ENCODE data around the gene RAET1L.

Gene RAET1L

GRCh38 chr6:150048099-150048498 is 22.8 kb upstream of the RAET1L start:
- no peak overlapping the region for H3K27ac ChIP-seq
- CTCF ChIA-PET = no interaction called here
- no peak for TF ChIP-seq CTCF (conservative IDR thresholded peaks at IDR 0.05; ENCODE audit: low read depth)
- POLR2A ChIA-PET (ENCODE audit: low non-redundant PET) = no interaction called here
- no peak for DNase-seq (ENCODE audit: low spot score)

- H3K27ac ChIP-seq = no peak overlapping the region
- POLR2A ChIA-PET (ENCODE audit: low non-redundant PET) = no interaction called here
- TF ChIP-seq CTCF (conservative IDR thresholded peaks at IDR 0.05; ENCODE audit: low read depth) = no peak
- CTCF ChIA-PET = interaction anchor here (0.6 kb wide), 1 partner anchor 8 kb away, joined by 3 read pairs; no protein-coding TSS in a partner anchor
- no peak for DNase-seq (ENCODE audit: low spot score)
Observed at GRCh38 chr6:150046943-150047342, 21.6 kb upstream of the RAET1L start.

- TF ChIP-seq CTCF (conservative IDR thresholded peaks at IDR 0.05; ENCODE audit: low read depth) = no peak
- DNase-seq (ENCODE audit: low spot score) = no peak
- no peak overlapping the region for H3K27ac ChIP-seq
- POLR2A ChIA-PET (ENCODE audit: low non-redundant PET) = no interaction called here
- CTCF ChIA-PET = no interaction called here
Observed at GRCh38 chr6:150044621-150045145, 19.4 kb upstream of the RAET1L start.

GRCh38 chr6:150043501-150044412 is 18.4 kb upstream of the RAET1L start:
- H3K27ac ChIP-seq = no peak overlapping the region
- ChIA-PET CTCF (no interaction called here), POLR2A (ENCODE audit: low non-redundant PET) (no interaction called here)
- TF ChIP-seq CTCF (conservative IDR thresholded peaks at IDR 0.05; ENCODE audit: low read depth) = no peak
- DNase-seq (ENCODE audit: low spot score) = no peak

- no peak for DNase-seq (ENCODE audit: low spot score)
- ChIA-PET CTCF (no interaction called here), POLR2A (ENCODE audit: low non-redundant PET) (no interaction called here)
- no peak for TF ChIP-seq CTCF (conservative IDR thresholded peaks at IDR 0.05; ENCODE audit: low read depth)
- H3K27ac ChIP-seq = no peak overlapping the region
Observed at GRCh38 chr6:150043096-150043495, 17.8 kb upstream of the RAET1L start.

GRCh38 chr6:150038202-150039062 is 13.1 kb upstream of the RAET1L start:
- POLR2A ChIA-PET (ENCODE audit: low non-redundant PET) = no interaction called here
- no peak overlapping the region for H3K27ac ChIP-seq
- TF ChIP-seq CTCF (conservative IDR thresholded peaks at IDR 0.05; ENCODE audit: low read depth) = no peak
- CTCF ChIA-PET = no interaction called here
- no peak for DNase-seq (ENCODE audit: low spot score)
